H1 (cell line): ENCODE data around the gene OR52E5. TPM values are rescaled to one million over a fixed set of nuclear protein-coding genes. Genes with fewer than 3 reads are reported as not detected.

Experiments
- CTCF ChIA-PET: fragments of 300-600 bp; sonication (Branson Sonifier 250); formaldehyde crosslinking; loops from one replicate; lab custom pipeline; 2021; ENCODE audit not compliant: partially characterized antibody; lab: Charles Lee
- POLR2A ChIA-PET: fragments of 300-600 bp; sonication (Branson Sonifier 250); formaldehyde crosslinking; loops from one replicate; lab custom pipeline; 2021; ENCODE audit warnings: inconsistent platforms; ENCODE audit not compliant: partially characterized antibody; lab: Charles Lee
- DNase-seq, 2 experiments: peaks; one replicate each; pipeline versions ENCODE4 v3.0.0 to v3.0.0-alpha.2; 2010 to 2022; ENCODE audit warnings: low spot score in 2 of 2, low read depth in 1 of 2, mixed read lengths in 1 of 2
- FAIRE-seq: peaks from 2 replicates; lab custom pipeline; 2011; peaks lifted over from hg19 to GRCh38; lab: Jason Lieb, UNC
- H2AFZ ChIP-seq: 2 replicates; pipeline ENCODE4 v1.8.1; 2012; ENCODE audit warnings: low read length, inconsistent platforms
- H2AK5ac ChIP-seq: 2 replicates; pipeline ENCODE4 v1.6.1; 2013; ENCODE audit warnings: low read depth, low read length
- H2BK120ac ChIP-seq: replicated peaks from 2 replicates; pipeline ENCODE3; 2013; ENCODE audit warnings: low read depth, low read length, inconsistent platforms
- H2BK12ac ChIP-seq: 2 replicates; pipeline ENCODE4 v1.6.1; 2013; ENCODE audit warnings: low read depth, low read length
- H2BK15ac ChIP-seq: 2 replicates; pipeline ENCODE4 v1.6.1; 2013; ENCODE audit warnings: low read length
- H2BK20ac ChIP-seq: 2 replicates; pipeline ENCODE4 v1.6.1; 2013; ENCODE audit warnings: low read length
- H2BK5ac ChIP-seq: 2 replicates; pipeline ENCODE4 v1.6.1; 2013; ENCODE audit warnings: low read depth, low read length
- H3K14ac ChIP-seq: 2 replicates; pipeline ENCODE4 v1.6.1; 2013; ENCODE audit warnings: inconsistent platforms; ENCODE audit not compliant: insufficient read length
- H3K18ac ChIP-seq: 2 replicates; pipeline ENCODE4 v1.6.1; 2013; ENCODE audit warnings: low read length; ENCODE audit errors: extremely low read depth
- H3K23ac ChIP-seq: 2 replicates; pipeline ENCODE4 v1.6.1; 2013; ENCODE audit warnings: inconsistent platforms; ENCODE audit not compliant: insufficient read length
- H3K23me2 ChIP-seq: 2 replicates; pipeline ENCODE4 v1.6.1; 2013; ENCODE audit warnings: low read depth, low read length
- H3K27ac ChIP-seq: 2 replicates; pipeline ENCODE4 v1.6.1; 2011; ENCODE audit warnings: low read depth, low read length, inconsistent platforms
- H3K27me3 ChIP-seq, 4 experiments: replicated peaks in 1 of 4; 1 replicate in 1 of 4; 2 replicates in 3 of 4; pipeline versions ENCODE4 v1.6.1 to v1.8.1; 2011 to 2013; ENCODE audit warnings: low read length in 3 of 4, mild to moderate bottlenecking in 3 of 4, inconsistent platforms in 2 of 4, mixed read lengths in 2 of 4, moderate library complexity in 1 of 4; ENCODE audit not compliant: control insufficient read depth in 3 of 4, insufficient read depth in 3 of 4; ENCODE audit errors: extremely low read depth in 1 of 4
- H3K36me3 ChIP-seq, 4 experiments: 2 replicates each; pipeline versions ENCODE4 v1.6.1 to v1.8.1; 2011 to 2013; ENCODE audit warnings: mild to moderate bottlenecking in 4 of 4, low read length in 3 of 4, moderate library complexity in 2 of 4, control low read depth in 1 of 4, inconsistent platforms in 1 of 4; ENCODE audit not compliant: insufficient read depth in 4 of 4, control insufficient read depth in 2 of 4
- H3K4ac ChIP-seq: replicated peaks from 2 replicates; pipeline ENCODE3; 2013; ENCODE audit warnings: low read length, low read depth, mixed read lengths, inconsistent platforms; ENCODE audit not compliant: insufficient read length
- H3K4me1 ChIP-seq, 4 experiments: replicated peaks in 1 of 4; 1 replicate in 1 of 4; 2 replicates in 3 of 4; pipeline versions ENCODE4 v1.6.1 to v1.8.1; 2011 to 2013; ENCODE audit warnings: low read length in 3 of 4, inconsistent platforms in 2 of 4, mixed read lengths in 1 of 4; ENCODE audit not compliant: insufficient read depth in 4 of 4, control insufficient read depth in 3 of 4
- H3K4me2 ChIP-seq, 2 experiments: 2 replicates each; pipeline versions ENCODE4 v1.6.1 to v1.8.1; 2011 to 2013; ENCODE audit warnings: low read depth in 2 of 2, low read length in 2 of 2, control low read depth in 1 of 2, inconsistent platforms in 1 of 2, mild to moderate bottlenecking in 1 of 2; ENCODE audit not compliant: insufficient read depth in 1 of 2
- H3K4me3 ChIP-seq, 4 experiments: fragments of 200-600, 300-600 bp in 1 of 4; sonication (generic), shearing (Covaris generic), sonication (Bioruptor Twin) in 1 of 4; 2 replicates each; pipeline versions ENCODE4 v1.5.1 to v1.8.1; 2011 to 2016; ENCODE audit warnings: low read length in 4 of 4, low read depth in 3 of 4, control low read depth in 2 of 4, inconsistent platforms in 2 of 4, mild to moderate bottlenecking in 2 of 4, mixed read lengths in 1 of 4, moderate library complexity in 1 of 4; ENCODE audit not compliant: insufficient read depth in 2 of 4; ENCODE audit errors: extremely low read depth in 1 of 4
- H3K56ac ChIP-seq: replicated peaks from 2 replicates; pipeline ENCODE3; 2013; ENCODE audit warnings: low read depth, mild to moderate bottlenecking, mixed read lengths, low read length, inconsistent platforms; ENCODE audit not compliant: insufficient read length
- H3K79me1 ChIP-seq: 2 replicates; pipeline ENCODE4 v1.6.1; 2013; ENCODE audit warnings: low read depth, low read length, control low read depth
- H3K79me2 ChIP-seq, 2 experiments: 2 replicates each; pipeline versions ENCODE4 v1.6.1 to v1.8.1; 2012 to 2013; ENCODE audit warnings: low read length in 2 of 2, mild to moderate bottlenecking in 2 of 2, inconsistent platforms in 1 of 2; ENCODE audit not compliant: insufficient read depth in 2 of 2, control insufficient read depth in 1 of 2
- H3K9ac ChIP-seq, 4 experiments: replicated peaks in 1 of 4; 1 replicate in 1 of 4; 2 replicates in 3 of 4; pipeline versions ENCODE4 v1.6.1 to v1.8.1; 2011 to 2013; ENCODE audit warnings: low read depth in 3 of 4, low read length in 3 of 4, control low read depth in 2 of 4, mild to moderate bottlenecking in 2 of 4, moderate library complexity in 2 of 4, inconsistent platforms in 1 of 4; ENCODE audit errors: extremely low read depth in 1 of 4
- H3K9me3 ChIP-seq, 2 experiments: 2 replicates each; pipeline versions ENCODE4 v1.6.1 to v1.8.1; 2012 to 2013; ENCODE audit warnings: mild to moderate bottlenecking in 2 of 2, moderate library complexity in 2 of 2, control low read depth in 1 of 2, inconsistent platforms in 1 of 2, low read depth in 1 of 2, low read length in 1 of 2, mixed read lengths in 1 of 2; ENCODE audit not compliant: insufficient read depth in 2 of 2
- H4K20me1 ChIP-seq, 2 experiments: replicated peaks in 1 of 2; 2 replicates each; pipeline versions ENCODE3 to v1.8.1; 2011 to 2013; ENCODE audit warnings: inconsistent platforms in 2 of 2, low read length in 2 of 2, mild to moderate bottlenecking in 1 of 2; ENCODE audit not compliant: insufficient read depth in 2 of 2, control insufficient read depth in 1 of 2
- H4K5ac ChIP-seq: 2 replicates; pipeline ENCODE4 v1.6.1; 2013; ENCODE audit warnings: low read length, low read depth, mixed read lengths, inconsistent platforms; ENCODE audit not compliant: insufficient read length
- H4K8ac ChIP-seq: 2 replicates; pipeline ENCODE4 v1.8.0; 2013; ENCODE audit warnings: mild to moderate bottlenecking, moderate library complexity, low read length, inconsistent platforms; ENCODE audit not compliant: insufficient read depth; ENCODE audit errors: extremely low read depth
- H4K91ac ChIP-seq: replicated peaks from 2 replicates; pipeline ENCODE3; 2013; ENCODE audit warnings: low read length, mixed read lengths, inconsistent platforms; ENCODE audit not compliant: insufficient read length
- ASH2L ChIP-seq: fragments of 200-600, 300-600 bp; sonication (generic); IDR thresholded peaks from one replicate; pipeline ENCODE4 v1.7.1; 2017; ENCODE audit warnings: low read length
- BCL11A ChIP-seq, 2 experiments: IDR thresholded peaks; one replicate each; pipeline ENCODE4 v1.6.1; 2011; ENCODE audit warnings: low read depth in 2 of 2, low read length in 2 of 2, mild to moderate bottlenecking in 2 of 2
- HDAC2 ChIP-seq, 2 experiments: fragments of 300-600 bp in 1 of 2; sonication (generic) in 1 of 2; IDR thresholded peaks; 2 replicates each; pipeline ENCODE4 v1.6.1; 2011 to 2012; ENCODE audit warnings: low read depth in 2 of 2, low read length in 2 of 2, mild to moderate bottlenecking in 2 of 2, moderate library complexity in 2 of 2, borderline replicate concordance in 1 of 2, inconsistent platforms in 1 of 2
- HDAC6 ChIP-seq: IDR thresholded peaks from one replicate; pipeline ENCODE4 v1.7.1; 2012; ENCODE audit warnings: low read depth, mild to moderate bottlenecking, inconsistent platforms, low read length, moderate library complexity
- POU5F1 ChIP-seq: IDR thresholded peaks from 2 replicates; pipeline ENCODE4 v1.6.1; 2011; ENCODE audit warnings: low read depth, mild to moderate bottlenecking, low read length, moderate library complexity
- SAP30 ChIP-seq: fragments of 300-600 bp; sonication (generic); IDR thresholded peaks from 2 replicates; pipeline ENCODE4 v1.7.1; 2012; ENCODE audit warnings: low read length, moderate library complexity, mild to moderate bottlenecking, inconsistent platforms; ENCODE audit not compliant: insufficient read depth, insufficient replicate concordance
- TEAD4 ChIP-seq: IDR thresholded peaks from 2 replicates; pipeline ENCODE4 v1.6.1; 2012; ENCODE audit warnings: low read depth, low read length, inconsistent platforms, mixed read lengths
- WGBS, 2 experiments: shearing (Covaris generic) in 1 of 2; methylation state at CpG; one replicate each; pipeline versions ENCODE4 v1.1.6 to v1.1.7; 2013 to 2015; ENCODE audit warnings: low lambda C conversion rate in 2 of 2, mixed read lengths in 2 of 2, inconsistent platforms in 1 of 2, low coverage in 1 of 2, missing lambda C conversion rate in 1 of 2; ENCODE audit not compliant: insufficient replicate concordance in 2 of 2, insufficient coverage in 1 of 2, insufficient read length in 1 of 2; ENCODE audit errors: extremely low coverage in 1 of 2, missing lambda C conversion rate in 1 of 2; 5-methylcytosine and 5-hydroxymethylcytosine counted together
- polyA plus RNA-seq, 7 experiments: library from polyadenylated mRNA; depleted of rRNA in 3 of 7; stranded (reverse) in 5 of 7; unstranded in 2 of 7; fragments of >200 nt in 5 of 7; fragments of 200-250 nt in 2 of 7; gene quantifications; 1 replicate in 5 of 7; 2 replicates in 1 of 7; 4 replicates in 1 of 7; pipeline versions ENCODE4 v1.2.1 to v1.2.3, GENCODE V29; 2011 to 2013; ENCODE audit warnings: missing spikeins in 2 of 7, mixed read lengths in 2 of 7
- total RNA-seq: library from RNA; stranded (reverse); fragmentation: NEBNext Ultra II Directional; extraction: Animal tissue kit (Norgen Biotek cat#: 25700); gene quantifications from 2 replicates; pipeline ENCODE4 v1.2.1, GENCODE V29; 2021

The OR52E5 gene
- total and polyA plus RNA-seq, 2 of the 8 experiments (the other 6 are each of a cell fraction or from before 2014, with no cell fraction given): not detected

- Histone ChIP-seq H4K8ac (no peak overlapping the region), H2BK120ac (no peak overlapping the region), H2BK12ac (no peak overlapping the region), H3K4me1 (no peaks in the 10 kb centered on the region), H3K4me3 (no peak overlapping the region), H3K23me2 (no peaks in the 10 kb centered on the region), H3K27ac (no peak overlapping the region), H3K79me1 (no peaks in the 10 kb centered on the region), H2AK5ac (no peak overlapping the region), H3K18ac (no peak overlapping the region), H2BK5ac (no peak overlapping the region), H2BK20ac (no peak overlapping the region), H4K5ac (no peak overlapping the region), H3K9ac (no peak overlapping the region), H3K56ac (no peak overlapping the region), H3K4ac (no peak overlapping the region), H3K79me2 (no peaks in the 10 kb centered on the region), H2AFZ (no peak overlapping the region), H4K91ac (no peak overlapping the region), H3K9me3 (no peaks in the 10 kb centered on the region; a peak in 1 of 4 replicates), H3K4me2 (no peak overlapping the region), H2BK15ac (no peak overlapping the region), H3K36me3 (no peaks in the 10 kb centered on the region), H3K14ac (no peak overlapping the region), H4K20me1 (no peaks in the 10 kb centered on the region), H3K23ac (no peak overlapping the region), H3K27me3 (no peaks in the 10 kb centered on the region)
- ChIA-PET CTCF (interaction anchor here (1.6 to 1.7 kb wide), 2 partner anchors 15 to 54 kb away, joined by 4 to 6 read pairs; no protein-coding TSS in a partner anchor), POLR2A (no interaction called here)
- WGBS, 2 experiments: 87% methylated on average over 21 of the region's 21 CpGs; no CpG with 5 or more reads in 1 of the 2 experiments
- DNase-seq (no peak), FAIRE-seq (no peak)
- TF ChIP-seq POU5F1: no peak
- TF ChIP-seq SAP30: no peak
- no peak for TF ChIP-seq HDAC6
- TF ChIP-seq HDAC2 (IDR thresholded peaks at IDR 0.05; ENCODE audit: borderline replicate concordance in 1 of 2, low read depth in 2 of 2, low read length in 2 of 2): no peak
- no peak for TF ChIP-seq ASH2L
- no peak for TF ChIP-seq BCL11A (IDR thresholded peaks at IDR 0.05; ENCODE audit: low read depth in 2 of 2, low read length in 2 of 2)
- no peak for TF ChIP-seq TEAD4
Observed at GRCh38 chr11:5938603-5938965, 45.6 kb downstream of the OR52E5 start.
